Measurements from ENCODE around the gene PTGES2.

Gene PTGES2

GRCh38 chr9:128101690-128102089, 25.8 kb downstream of the PTGES2 start:
- TF ChIP-seq CTCF (IDR thresholded peaks at IDR 0.05; ENCODE audit: extremely low read depth, missing control alignments), result no peak
- no peak for DNase-seq (ENCODE audit: low spot score)

GRCh38 chr9:128101231-128101661, 26.3 kb downstream of the PTGES2 start:
- TF ChIP-seq CTCF (IDR thresholded peaks at IDR 0.05; ENCODE audit: extremely low read depth, missing control alignments), result no peak
- no peak for DNase-seq (ENCODE audit: low spot score)

GRCh38 chr9:128100581-128100980, 26.9 kb downstream of the PTGES2 start:
- TF ChIP-seq CTCF (IDR thresholded peaks at IDR 0.05; ENCODE audit: extremely low read depth, missing control alignments), result no peak
- no peak for DNase-seq (ENCODE audit: low spot score)

- TF ChIP-seq CTCF (IDR thresholded peaks at IDR 0.05; ENCODE audit: extremely low read depth, missing control alignments), result no peak
- no peak for DNase-seq (ENCODE audit: low spot score)
Measured at GRCh38 chr9:128099932-128100491, 27.5 kb downstream of the PTGES2 start.

GRCh38 chr9:128099231-128099931, 28.1 kb downstream of the PTGES2 start:
- TF ChIP-seq CTCF (IDR thresholded peaks at IDR 0.05; ENCODE audit: extremely low read depth, missing control alignments), result no peak
- no peak for DNase-seq (ENCODE audit: low spot score)

- no peak for DNase-seq (ENCODE audit: low spot score)
- no peak for TF ChIP-seq CTCF (IDR thresholded peaks at IDR 0.05; ENCODE audit: extremely low read depth, missing control alignments)
Measured at GRCh38 chr9:128098297-128099230, 29.0 kb downstream of the PTGES2 start.
